Stimulated activated CD4-positive, alpha-beta T cell treated with anti-CD3 and anti-CD28 coated beads, Interleukin-15, amount 100 ng/mL, for 1 hour (primary cell): Measurements from ENCODE around the gene TRABD2B.

Experiments used
- DNase-seq, 2 donors: peaks; one replicate each; pipeline ENCODE4 v3.0.0-alpha.2; 2020; ENCODE audit warnings: low read depth in 1 of 2, low spot score in 1 of 2

Gene TRABD2B

DNA sequence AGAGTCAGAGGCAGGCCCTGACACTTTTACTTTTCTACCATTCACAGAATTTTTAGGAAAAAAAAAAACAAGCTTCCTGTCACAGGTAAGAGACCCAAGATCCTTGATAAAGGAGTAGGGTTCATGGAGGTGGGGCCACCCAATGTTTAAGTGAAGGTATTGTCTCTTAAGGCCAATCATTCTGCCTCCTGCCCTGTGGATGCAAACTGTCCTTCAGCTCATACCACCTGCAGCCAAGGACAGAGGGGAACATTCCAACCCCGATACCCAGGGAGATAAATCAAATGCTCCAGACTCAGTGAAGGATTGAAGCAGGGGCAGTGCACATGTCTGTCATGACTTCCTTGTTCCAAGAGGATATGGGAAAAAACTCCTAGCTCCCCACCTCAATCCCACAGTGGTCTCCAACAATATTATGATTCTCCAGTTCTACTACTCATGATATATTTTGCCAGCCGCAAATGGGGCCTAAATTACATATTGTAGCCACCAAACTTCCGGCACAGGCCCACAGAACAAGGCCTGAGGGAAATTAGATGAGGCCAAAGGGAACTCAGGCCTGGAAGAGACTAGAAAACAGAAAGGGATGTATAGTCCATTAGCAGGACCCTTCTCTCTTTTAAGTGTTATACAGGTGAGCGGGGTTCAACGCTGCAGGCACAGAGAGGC, 59.5 kb downstream of the TRABD2B start:
- DNase-seq = no peak

DNA sequence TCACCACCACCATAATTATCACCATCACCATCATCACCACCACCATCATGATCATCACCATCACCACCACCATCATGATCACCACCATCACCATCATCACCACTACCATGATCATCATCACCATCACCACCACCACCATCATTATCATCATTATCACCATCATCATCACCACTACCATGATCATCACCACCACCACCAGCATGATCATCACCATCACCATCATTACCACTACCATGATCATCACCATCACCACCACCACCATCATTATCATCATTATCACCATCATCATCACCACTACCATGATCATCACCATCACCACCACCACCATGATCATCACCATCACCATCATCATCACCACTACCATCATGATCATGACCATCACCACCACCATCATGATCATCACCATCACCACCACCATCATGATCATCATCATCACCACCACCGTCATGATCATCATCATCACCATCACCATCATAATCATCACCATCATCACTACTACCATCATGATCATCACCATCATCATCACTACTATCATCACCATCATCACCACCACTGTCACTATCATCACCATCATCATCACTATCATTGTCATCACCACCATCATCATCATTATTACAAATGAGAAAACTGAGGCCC, 60.2 kb downstream of the TRABD2B start:
- DNase-seq = no peak

DNA sequence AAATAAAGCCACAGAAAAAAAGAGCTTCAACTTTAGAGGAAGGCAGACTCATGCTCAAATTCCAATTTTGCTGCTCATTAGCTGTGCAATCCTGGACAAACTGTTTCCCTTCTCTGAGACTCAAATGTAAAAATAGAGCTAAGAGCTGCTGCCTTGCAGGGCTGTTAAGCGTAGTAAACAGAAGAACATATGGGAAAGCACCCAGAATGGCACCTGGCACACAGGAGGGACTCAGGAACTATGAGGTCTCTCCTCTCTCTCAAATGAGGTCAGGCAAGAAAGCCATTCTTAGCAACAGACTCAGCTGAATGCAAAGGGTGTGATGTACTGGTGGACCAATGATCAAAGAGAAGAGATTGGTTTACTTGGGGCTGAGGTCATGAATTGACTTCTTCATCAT, 61.3 kb downstream of the TRABD2B start:
- DNase-seq = no peak

DNA sequence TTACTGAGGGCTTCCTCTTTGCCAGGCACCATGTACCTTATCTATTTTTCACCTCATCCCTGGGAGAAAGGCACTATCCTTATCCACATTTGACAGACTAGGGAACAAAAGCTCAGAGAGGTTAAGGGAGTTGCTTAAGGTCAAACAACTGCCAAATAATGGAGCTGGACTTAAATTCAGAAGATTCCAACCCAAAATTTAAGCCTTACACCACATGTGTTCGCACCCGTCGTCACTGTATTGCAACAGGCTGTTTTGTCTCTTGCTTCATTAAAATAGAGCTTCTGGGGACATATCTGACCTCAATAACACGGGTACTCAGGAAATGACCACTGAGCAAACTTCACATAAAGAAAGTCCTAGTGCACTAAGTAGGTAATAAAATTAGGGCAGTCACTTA, 62.0 kb downstream of the TRABD2B start:
- DNase-seq = no peak

DNA sequence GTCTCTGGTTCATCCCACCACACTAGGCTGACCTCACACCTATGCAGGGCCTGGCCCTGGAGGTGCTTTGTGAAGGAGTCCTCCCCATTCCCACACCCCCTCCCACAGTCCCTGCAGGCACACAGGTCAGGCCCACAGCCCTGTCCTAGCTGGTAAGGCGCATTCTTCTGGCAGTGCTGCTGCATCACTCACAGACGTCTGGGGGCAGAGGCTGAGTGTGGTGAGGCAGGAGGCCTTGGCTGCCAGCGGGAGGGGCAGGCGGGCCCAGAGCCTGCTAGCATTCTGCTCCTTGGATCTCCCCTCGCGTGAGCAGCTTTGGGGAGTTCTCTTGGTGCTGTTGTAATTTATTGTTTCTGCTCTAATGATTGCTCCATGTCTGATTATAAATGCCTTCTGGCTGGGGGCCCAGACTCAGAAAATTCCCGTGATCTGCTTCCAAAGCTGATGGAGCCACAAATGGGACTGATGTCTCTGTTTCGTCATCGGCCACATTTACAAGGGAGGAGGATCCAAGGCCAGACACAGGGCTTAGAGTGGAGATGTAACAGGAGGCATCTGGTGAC, 62.9 kb downstream of the TRABD2B start:
- DNase-seq = no peak

DNA sequence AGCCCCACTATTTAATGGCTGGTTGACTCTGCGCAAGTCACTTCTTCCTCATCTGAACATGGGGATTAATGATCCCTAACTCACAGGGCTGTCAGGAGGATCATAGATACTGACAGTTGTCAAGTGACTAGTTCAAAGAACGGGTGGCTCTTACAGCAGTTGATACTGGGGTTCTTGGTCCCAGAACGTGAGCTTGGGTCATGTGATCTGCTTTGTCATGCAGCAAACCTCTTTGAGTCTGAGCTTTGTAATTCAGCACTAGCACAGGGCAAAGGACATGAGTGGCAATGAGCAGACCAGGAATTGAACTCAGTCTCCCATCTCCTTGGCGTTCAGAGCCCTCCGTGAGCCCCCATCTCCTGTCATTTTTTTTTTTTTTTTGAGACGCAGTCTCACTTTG, 64.4 kb downstream of the TRABD2B start:
- DNase-seq = no peak

DNA sequence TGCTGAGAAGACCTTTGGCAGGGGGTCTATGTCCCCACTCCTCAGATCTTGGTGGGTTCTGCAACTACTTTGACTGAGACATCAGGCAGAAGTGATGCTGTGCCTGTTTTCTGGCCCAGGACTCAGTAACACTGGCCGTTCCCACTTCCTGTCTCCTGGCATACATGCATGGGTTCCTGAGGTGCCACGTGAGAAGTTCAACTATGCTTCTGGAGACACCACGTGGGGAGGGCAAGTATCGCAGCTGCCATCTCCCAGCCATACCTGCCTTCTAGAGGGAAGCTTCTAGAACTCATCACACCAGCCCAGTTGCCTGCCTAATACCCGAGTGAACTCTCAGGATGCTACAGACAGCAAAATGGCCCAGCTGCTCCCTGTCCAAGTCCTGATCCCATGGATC, 65.8 kb downstream of the TRABD2B start:
- DNase-seq = no peak

DNA sequence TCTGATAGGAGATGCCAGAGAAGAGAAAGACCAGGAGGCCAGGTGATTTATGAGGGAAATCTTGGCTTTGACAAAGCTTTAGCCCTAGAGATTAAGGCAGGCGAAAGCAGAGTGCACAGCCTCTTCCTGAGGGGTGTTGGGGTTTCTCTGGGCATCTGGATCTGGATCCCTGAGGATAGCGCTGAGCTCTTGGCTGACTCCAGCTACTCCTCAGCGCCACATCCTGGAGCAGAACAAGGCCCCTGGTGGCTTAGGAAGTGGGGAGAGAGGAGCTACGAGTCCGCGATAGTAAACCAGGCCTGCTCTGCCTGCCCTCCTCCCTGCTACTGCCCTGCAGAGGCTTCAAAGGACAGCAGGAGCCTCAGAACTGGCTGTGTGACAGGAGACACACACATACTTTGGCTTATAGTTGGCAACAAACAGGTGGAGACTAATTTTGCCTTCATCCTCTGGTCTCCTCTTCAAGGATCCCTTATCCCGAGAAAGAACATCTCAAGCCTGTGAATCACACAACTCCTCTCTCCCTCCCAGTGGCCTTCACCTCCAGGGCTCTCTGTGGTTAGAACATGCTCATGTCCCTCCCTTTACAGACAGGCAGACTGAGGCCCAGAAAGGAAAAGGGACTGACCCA, 66.9 kb downstream of the TRABD2B start:
- DNase-seq = no peak

DNA sequence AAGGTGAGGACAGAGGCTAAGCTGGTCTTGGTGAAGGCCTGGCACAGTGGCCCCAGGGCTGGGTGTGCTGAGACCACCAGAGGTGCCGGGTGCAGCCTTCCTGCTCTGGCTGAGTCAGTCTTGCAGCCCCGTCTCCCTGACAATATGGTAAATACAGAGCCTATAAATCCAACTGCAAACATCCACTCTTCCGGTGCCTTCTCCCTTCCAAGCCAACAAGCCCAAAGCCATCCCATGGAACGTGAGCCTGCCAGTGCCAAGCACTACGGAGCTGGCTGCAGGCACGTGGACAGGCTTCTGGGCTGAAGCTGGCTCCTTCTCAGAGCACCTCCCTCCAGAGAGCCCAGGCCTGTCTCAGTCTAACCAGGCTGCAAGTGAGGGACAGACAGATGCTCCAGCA, 70.0 kb downstream of the TRABD2B start:
- no peak for DNase-seq

DNA sequence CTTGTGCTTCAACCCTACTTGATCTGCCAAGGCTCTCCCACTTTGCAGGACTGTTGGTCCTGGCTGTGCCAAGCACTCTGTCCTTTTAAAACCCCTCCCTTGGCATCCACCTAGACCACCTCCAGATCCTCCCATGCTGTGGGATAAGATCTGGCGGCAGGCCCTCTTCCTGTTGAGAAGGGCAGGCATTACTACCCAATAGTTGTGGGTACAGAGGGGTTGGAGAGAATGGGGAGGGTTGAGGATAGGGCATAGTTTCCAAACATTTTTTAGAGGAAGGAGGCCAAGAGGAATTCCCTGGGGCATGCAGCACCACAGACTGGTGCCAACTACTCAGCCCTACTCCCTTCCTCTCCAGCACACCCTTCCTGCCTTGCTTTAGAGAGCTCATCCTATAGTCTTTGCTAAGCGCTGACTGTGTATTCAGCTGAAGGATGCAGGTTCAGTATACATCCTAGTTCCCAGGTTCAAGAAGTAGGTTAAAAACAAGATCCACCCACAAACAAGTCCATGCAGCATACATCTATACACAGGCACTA, 70.7 kb downstream of the TRABD2B start:
- DNase-seq = no peak

DNA sequence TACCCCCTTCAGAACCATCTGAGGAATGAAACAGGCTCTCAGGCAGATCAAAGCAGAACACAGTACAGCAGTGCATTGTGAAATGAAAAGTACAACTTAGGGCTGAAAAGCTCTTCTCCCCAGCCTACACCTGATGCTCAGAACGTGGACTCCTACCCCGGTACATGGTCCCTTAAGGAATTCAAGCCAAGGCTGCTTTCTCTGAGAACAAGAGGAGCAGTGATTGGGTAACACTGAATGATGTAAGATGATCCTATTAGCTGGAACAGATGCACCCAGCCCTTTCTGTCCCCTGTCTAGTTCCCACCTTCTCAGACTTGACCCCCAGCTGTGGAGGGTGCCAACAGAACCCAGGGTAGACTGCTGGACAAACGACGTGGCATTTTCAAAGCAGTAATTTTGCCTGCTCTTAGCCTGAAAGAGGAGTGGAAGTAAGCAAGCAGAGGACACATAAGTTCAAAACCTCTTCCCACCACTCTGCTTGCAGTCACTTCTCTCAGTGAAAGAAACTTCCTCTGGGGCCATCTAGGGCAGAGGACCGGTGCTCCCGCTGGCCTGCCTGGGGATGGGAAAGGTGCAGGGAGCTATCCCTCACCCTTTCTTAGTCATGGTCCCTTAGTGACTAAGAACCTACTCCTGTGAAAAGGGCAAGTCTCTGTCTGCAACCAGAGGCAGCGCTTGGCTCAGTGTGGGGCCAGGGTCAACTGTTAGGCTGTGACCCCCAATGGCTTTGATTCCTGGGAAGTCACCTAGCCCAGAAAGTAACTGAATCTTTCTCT, 72.7 kb downstream of the TRABD2B start:
- DNase-seq = no peak

DNA sequence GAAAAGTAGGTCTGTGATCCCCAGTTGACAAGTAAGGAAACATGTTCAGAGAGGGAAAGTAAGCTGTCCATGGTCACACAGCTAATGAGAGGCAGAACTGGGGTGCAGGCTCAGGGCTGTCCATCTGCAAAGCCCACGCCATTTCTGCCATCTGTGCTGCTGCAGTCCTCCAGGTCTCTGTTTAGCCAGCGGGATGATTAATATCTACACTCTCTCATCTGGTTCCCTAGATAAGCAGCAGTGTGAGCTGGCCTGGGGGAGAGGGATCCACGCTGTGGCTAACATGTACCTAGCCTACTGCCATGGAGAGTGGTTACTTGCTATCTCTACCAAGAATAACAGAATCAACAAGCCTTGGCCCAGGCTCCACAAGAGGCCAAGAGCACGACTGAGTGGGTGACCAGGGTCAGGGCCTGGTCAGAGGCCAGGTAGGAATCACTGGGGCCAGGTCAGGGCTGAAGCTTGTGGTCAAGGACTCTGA, 75.2 kb downstream of the TRABD2B start:
- no peak for DNase-seq

DNA sequence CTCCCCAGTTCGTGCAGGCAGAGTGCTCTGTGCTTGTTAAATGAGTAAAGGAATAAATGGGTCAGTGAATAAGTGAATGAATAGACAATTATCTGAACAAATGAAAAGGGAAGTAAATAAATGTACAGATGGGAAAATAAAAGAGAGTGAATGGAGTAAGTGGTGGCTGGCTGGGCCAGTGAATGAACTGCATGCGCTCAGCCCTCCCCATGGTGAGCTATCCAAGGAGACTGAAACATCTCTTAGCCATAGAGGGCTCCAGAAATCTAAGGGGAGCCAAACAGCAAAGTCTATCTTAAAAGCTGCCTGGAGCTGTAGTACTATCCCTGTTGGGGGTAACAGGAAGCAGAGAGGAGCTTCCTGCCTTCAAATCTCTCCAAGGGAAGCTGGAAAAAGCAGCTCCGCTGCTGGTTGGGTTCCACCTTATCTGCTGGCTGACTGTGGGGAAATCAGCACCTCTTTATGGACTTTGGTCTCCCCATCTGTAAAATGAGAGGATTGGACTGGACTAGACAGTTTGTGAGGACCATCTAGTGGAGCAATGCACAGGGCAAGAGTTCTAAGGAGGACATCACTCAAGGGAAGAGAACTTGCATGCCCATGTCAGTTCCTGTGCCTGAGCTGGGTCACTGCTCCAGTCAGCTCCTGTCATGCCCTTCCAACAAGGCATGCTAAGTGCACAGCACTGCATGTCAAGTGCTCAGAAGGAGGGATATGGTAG, 77.9 kb downstream of the TRABD2B start:
- DNase-seq = no peak

DNA sequence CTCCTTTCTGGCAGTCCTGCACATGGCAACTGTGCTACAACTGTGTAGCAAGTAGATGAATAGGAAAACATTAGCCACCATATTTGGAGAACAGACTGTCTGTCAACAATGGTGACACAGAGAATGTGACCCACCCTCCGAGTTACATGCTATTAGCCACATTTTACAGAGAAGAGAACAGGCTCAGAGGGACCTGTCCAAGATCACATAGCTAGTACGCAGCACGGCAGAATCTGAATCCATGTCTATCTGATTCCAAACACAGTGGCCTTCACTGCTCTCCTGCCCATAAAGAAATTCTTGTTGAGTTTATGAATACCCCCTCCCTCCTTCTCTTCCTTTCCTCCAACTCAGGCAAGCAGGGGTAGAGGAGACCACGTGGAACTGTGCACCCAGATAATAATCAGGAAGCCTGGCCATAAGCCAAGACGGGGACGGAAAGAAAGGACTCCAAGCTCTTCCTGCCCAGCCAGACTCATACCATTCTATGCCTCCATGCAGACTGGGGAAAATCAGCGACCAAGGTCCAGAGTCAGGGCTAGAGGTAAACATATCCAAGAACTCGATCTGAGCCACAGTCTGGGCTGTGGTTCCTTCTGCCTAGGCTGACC, 78.8 kb downstream of the TRABD2B start:
- DNase-seq = no peak

DNA sequence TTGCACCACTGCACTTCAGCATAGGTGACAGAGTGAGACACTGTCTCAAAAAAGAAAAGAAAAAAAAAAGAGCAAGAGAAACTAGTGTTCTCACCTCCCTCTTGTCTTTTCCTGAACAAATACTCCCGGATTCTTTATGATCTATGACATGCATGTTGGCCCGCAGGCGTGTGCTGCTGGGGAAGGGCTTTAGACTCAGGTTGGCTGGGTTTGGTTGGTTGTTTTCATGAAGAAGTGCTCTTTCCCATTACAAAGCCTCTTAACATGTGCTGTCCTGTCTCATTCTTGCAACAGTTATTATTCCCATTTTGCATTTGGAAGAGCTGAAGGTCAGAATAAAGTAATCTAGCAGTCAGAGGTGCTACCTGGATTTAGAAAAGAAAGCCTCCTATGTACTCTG, 79.5 kb downstream of the TRABD2B start:
- no peak for DNase-seq

DNA sequence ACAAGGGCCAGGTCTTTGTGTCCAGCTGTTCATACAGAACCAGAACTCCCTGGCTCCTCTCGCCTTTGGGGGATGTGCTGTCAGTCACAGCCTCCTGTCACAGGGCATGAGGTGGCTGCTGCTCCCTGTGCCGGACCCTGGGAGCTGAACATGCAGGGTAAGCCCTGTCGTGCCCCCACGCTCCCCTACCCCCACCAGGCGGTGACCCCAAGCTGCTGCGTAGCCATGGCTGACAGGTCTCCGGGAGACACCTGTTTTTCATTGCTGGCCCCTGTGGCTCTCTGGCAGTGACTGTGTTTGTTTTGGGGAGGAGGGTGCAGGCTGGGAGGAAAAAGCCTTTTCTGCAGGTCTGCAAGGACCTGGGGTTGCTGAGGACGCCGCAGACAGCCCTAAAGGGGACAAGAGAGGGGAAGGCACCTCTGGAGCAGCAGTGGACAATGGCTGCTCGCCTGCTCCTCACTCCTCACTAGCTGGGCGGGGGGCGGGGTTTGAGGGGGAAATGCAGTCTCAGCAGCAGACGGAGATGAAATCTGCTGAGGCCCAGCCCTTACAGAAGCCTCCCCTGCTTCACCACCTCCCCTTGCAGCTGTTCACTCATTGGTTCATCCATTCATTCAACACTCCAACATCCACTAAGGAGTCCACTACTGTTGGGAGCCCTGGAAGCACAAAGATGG, 81.4 kb downstream of the TRABD2B start:
- DNase-seq = no peak

DNA sequence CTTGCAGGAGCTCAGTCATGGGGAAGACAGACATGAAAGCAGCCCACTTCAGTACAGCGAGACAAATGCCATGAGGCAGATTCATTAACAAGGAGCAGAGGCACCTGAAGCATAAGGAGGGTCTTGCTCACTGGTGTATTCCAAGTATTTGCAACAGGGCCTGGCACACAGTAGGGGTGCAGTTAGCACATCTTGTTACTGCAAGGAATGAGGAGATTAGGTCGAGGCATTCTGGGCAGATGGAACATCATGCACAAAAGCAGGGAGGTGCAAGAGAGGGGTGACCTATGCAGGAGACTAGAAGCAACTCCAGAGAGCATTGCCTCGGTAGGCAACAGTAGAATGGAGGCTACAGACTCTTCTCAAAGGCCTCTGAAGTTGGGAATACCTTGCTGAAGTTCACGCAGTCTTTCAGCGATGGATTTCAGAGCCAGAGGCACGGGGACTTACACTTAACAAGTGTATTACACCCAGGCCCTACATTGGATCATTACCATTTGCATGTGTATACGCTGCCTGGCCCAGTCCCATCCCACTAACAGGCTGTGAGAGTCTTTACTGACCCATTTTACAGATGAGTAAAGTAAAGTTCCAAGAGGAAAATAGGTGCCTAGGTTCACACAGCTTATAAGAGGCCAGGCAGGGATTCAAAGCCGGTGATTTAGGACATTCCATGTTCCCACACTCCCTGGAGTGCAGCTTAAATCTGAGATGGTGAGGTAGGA, 82.1 kb downstream of the TRABD2B start:
- no peak for DNase-seq

DNA sequence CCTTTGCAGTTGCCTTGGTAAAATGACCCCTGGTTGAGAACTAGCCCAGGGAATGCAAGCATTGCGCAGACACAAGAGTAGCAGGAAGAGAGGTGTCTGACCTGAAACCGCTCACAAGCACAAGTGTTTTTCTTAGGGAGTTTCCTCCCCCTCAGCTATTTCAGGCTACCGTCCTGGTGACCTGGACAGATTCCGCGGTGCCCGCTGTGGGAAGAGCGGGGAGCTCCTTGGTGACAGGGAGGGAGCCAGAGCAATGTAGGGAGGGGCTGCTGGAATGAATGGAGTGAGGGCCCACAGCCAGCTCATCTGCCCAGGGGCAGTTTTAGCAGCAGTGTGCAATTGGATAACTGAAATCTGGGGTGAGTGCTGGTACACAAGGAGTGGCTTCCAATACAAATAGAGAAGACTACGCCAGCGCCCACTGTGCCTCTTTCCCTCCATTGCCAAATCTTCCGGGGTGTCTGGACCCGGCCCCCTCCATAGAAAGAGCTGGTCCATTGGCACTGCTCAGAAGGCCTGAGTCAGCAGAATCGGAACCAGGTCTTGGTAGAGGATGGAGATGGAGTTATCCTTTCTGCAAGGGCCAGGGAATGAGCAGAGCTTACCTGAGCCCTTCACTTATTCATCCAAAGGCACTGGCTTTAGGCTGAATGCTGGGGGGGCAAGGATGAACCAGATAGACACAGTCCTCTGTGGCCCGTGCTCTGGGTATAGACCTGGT, 82.8 kb downstream of the TRABD2B start:
- no peak for DNase-seq
